Common myeloid progenitor, CD34-positive (primary cell): ENCODE results near the gene BANK1.

ENCODE experiments used
- CTCF ChIA-PET: fragments of 350-600 bp; sonication (Branson Sonifier 250); formaldehyde crosslinking; loops from one replicate; lab custom pipeline; 2021; ENCODE audit warnings: antibody characterized with exemption; lab: Charles Lee
- POLR2A ChIA-PET: fragments of 350-600 bp; sonication (Branson Sonifier 250); formaldehyde crosslinking; loops from one replicate; lab custom pipeline; 2021; ENCODE audit warnings: antibody characterized with exemption; lab: Charles Lee
- DNase-seq, 3 donors: peaks; one replicate each; pipeline versions ENCODE4 v3.0.0 to v3.0.0-alpha.2; 2013
- H3K27ac ChIP-seq, 2 experiments: 1 replicate in 1 of 2; 2 replicates in 1 of 2; pipeline ENCODE4 v1.7.0; 2013; ENCODE audit warnings: inconsistent platforms in 2 of 2, low read length in 2 of 2, mild to moderate bottlenecking in 2 of 2, low read depth in 1 of 2, moderate library complexity in 1 of 2; ENCODE audit not compliant: severe bottlenecking in 2 of 2, insufficient read depth in 1 of 2, poor library complexity in 1 of 2
- H3K27me3 ChIP-seq, 5 experiments: replicated peaks in 2 of 5; 1 replicate in 3 of 5; 2 replicates in 2 of 5; pipeline versions ENCODE4 v1.6.1 to v1.7.0; 2013; ENCODE audit warnings: low read length in 4 of 5, mild to moderate bottlenecking in 2 of 5, moderate library complexity in 2 of 5, inconsistent platforms in 1 of 5; ENCODE audit not compliant: insufficient read depth in 5 of 5, control insufficient read depth in 4 of 5
- H3K36me3 ChIP-seq, 4 experiments: 1 replicate in 2 of 4; 2 replicates in 2 of 4; pipeline versions ENCODE4 v1.6.1 to v1.7.0; 2013; ENCODE audit warnings: low read length in 3 of 4, control low read depth in 1 of 4, mild to moderate bottlenecking in 1 of 4; ENCODE audit not compliant: control insufficient read depth in 4 of 4, insufficient read depth in 4 of 4
- H3K4me1 ChIP-seq, 4 experiments: 1 replicate in 3 of 4; 2 replicates in 1 of 4; pipeline versions ENCODE4 v1.6.1 to v1.7.1; 2013; ENCODE audit warnings: low read length in 3 of 4, mild to moderate bottlenecking in 3 of 4, control low read depth in 1 of 4, inconsistent platforms in 1 of 4, moderate library complexity in 1 of 4; ENCODE audit not compliant: control insufficient read depth in 4 of 4, insufficient read depth in 4 of 4; ENCODE audit errors: control extremely low read depth in 1 of 4
- H3K4me3 ChIP-seq, 7 experiments: 1 replicate in 4 of 7; 2 replicates in 3 of 7; pipeline versions ENCODE4 v1.5.1 to v1.7.0; 2013; ENCODE audit warnings: mild to moderate bottlenecking in 7 of 7, low read length in 6 of 7, moderate library complexity in 6 of 7, inconsistent platforms in 2 of 7, low read depth in 2 of 7, control low read depth in 1 of 7; ENCODE audit not compliant: insufficient read depth in 4 of 7, control insufficient read depth in 1 of 7; ENCODE audit errors: extremely low read depth in 1 of 7
- H3K9me3 ChIP-seq, 5 experiments: 1 replicate in 4 of 5; 2 replicates in 1 of 5; pipeline versions ENCODE4 v1.6.1 to v1.7.1; 2013; ENCODE audit warnings: low read length in 4 of 5, mild to moderate bottlenecking in 2 of 5, inconsistent platforms in 1 of 5, low read depth in 1 of 5, moderate library complexity in 1 of 5; ENCODE audit not compliant: control insufficient read depth in 4 of 5, insufficient read depth in 2 of 5; ENCODE audit errors: control extremely low read depth in 1 of 5
- WGBS: methylation state at CpG from one replicate; pipeline ENCODE4 v1.1.5; 2013; ENCODE audit not compliant: insufficient coverage; 5-methylcytosine and 5-hydroxymethylcytosine counted together

BANK1 gene

GRCh38 chr4:101933855-101934254 lies 143.3 kb downstream of the BANK1 start:
- WGBS: 100% methylated on average over 2 of the region's 3 CpGs
- no peaks in the 10 kb centered on the region for H3K27me3 ChIP-seq
- ChIA-PET POLR2A (interaction anchor here (0.6 kb wide), 1 partner anchor 227 kb away, joined by 4 read pairs; no protein-coding TSS in a partner anchor), CTCF (no interaction called here)
- no peak for DNase-seq
- no peaks in the 10 kb centered on the region for H3K4me1 ChIP-seq
- no peaks in the 10 kb centered on the region for H3K9me3 ChIP-seq
- no peaks in the 10 kb centered on the region for H3K36me3 ChIP-seq
- no peak overlapping the region for H3K4me3 ChIP-seq
- H3K27ac ChIP-seq: no peak overlapping the region

DNA sequence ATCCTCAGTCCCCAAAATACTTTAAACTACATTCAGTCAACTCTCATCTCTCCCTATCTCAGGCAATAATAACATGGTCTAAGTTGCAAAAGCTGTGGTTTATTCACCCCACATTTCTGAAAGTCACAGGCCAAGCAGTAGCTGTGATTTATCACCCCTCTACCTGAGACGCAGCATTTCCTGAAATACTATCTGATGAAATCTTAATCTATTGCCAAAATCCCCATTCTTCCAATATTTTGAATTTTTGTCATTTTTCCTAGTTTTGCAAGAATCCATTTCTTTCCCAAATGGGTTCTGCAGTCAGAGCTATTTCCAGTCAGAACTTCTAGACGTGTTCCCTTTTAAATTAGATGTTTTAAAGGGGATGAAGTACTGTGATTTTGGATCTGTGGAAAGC lies 148.3 kb downstream of the BANK1 start:
- 100% methylated on average over 1 of the region's 2 CpGs for WGBS
- no peaks in the 10 kb centered on the region for H3K27me3 ChIP-seq
- H3K36me3 ChIP-seq: no peaks in the 10 kb centered on the region
- DNase-seq: no peak
- H3K27ac ChIP-seq: no peak overlapping the region
- no peaks in the 10 kb centered on the region for H3K9me3 ChIP-seq
- CTCF ChIA-PET: no interaction called here
- H3K4me1 ChIP-seq: no peaks in the 10 kb centered on the region
- POLR2A ChIA-PET: interaction anchor here (0.5 kb wide), 1 partner anchor 17 kb away, joined by 3 read pairs; no protein-coding TSS in a partner anchor
- no peak overlapping the region for H3K4me3 ChIP-seq

DNA sequence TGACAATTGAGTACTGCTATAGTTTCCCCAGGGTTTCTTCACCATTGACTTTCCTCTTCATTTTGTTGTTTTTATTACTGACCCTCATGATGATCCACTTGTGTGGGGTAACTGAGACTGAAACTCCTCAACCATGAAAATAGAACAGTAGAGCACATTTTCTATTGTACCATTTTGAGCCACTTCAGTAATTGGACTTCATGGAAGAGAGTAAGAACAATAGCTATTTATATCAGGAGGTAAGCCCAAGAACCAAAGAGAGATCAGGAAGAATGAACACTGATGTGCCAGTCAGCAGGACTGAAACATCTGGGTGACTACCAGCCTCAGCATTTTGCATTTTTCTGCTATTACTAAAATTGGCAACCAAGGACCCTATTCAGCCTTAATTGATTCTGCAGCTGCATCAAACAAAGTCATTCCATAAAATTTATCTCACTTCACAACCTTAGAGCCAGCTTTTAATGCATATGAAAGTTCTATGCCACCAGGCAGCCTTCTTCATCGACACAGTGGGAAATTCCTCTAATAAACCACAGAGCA lies 151.4 kb downstream of the BANK1 start:
- H3K27me3 ChIP-seq: no peaks in the 10 kb centered on the region
- WGBS: no CpG with 5 or more reads among the region's 1 CpG
- no peak overlapping the region for H3K27ac ChIP-seq
- no peaks in the 10 kb centered on the region for H3K4me1 ChIP-seq
- no peak overlapping the region for H3K4me3 ChIP-seq
- H3K9me3 ChIP-seq: no peaks in the 10 kb centered on the region
- CTCF ChIA-PET: no interaction called here
- no peak for DNase-seq
- H3K36me3 ChIP-seq: no peaks in the 10 kb centered on the region
- POLR2A ChIA-PET: no interaction called here

DNA sequence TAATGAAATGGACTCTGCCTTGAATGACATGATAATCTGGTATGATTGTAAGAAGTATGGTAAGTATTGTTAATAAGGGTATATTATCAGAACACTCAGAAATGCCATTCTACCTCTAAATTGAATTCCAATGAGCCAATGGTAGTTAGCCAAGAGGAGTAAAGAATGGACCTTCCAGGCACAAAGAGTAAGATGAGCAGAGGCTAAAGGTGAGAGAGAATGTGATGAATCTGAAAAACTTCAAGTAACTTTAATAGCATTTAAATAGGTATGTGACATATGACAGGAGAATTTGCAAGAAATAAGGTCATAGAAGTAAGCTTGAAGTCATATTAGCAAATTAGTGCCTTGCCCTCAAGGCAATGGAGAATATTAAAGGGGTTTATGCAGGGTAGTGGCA lies 152.4 kb downstream of the BANK1 start:
- Histone ChIP-seq H3K9me3 (no peaks in the 10 kb centered on the region), H3K4me3 (no peak overlapping the region), H3K27ac (no peak overlapping the region), H3K4me1 (no peaks in the 10 kb centered on the region), H3K36me3 (no peaks in the 10 kb centered on the region), H3K27me3 (no peaks in the 10 kb centered on the region)
- no peak for DNase-seq
- CTCF ChIA-PET: no interaction called here
- POLR2A ChIA-PET: no interaction called here

DNA sequence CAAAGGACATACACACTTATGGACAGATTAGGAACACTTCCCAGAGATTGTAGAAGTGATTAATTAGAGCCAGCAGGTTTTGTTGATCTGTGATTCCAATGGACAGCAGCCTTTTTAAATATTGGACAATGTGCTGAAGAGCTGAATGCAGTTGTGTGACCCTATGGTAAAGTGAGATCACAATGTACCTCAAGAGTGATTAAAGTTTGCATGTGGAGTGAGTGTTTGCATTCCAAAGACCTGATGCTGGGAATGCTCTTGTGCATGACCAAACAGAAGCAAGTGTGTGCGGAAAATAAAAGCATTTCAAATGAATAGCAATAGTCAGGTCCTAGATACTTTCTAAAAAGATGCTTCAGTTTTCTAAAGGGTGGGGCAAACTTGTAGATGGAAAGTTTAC lies 154.1 kb downstream of the BANK1 start:
- Histone ChIP-seq H3K4me3 (no peak overlapping the region), H3K27me3 (no peaks in the 10 kb centered on the region), H3K9me3 (no peaks in the 10 kb centered on the region), H3K36me3 (no peaks in the 10 kb centered on the region), H3K27ac (no peak overlapping the region), H3K4me1 (no peaks in the 10 kb centered on the region)
- 100% methylated on average over 1 of the region's 1 CpG for WGBS
- no peak for DNase-seq
- POLR2A ChIA-PET: interaction anchor here (0.5 kb wide), 1 partner anchor 10 kb away, joined by 4 read pairs; no protein-coding TSS in a partner anchor
- CTCF ChIA-PET: no interaction called here

GRCh38 chr4:101948055-101948454 lies 157.5 kb downstream of the BANK1 start:
- Histone ChIP-seq H3K27ac (no peak overlapping the region), H3K4me3 (no peak overlapping the region), H3K4me1 (no peaks in the 10 kb centered on the region), H3K9me3 (no peaks in the 10 kb centered on the region), H3K27me3 (no peaks in the 10 kb centered on the region), H3K36me3 (no peaks in the 10 kb centered on the region)
- ChIA-PET CTCF (no interaction called here), POLR2A (no interaction called here)
- DNase-seq: no peak

GRCh38 chr4:101948951-101949350 lies 158.4 kb downstream of the BANK1 start:
- H3K4me1 ChIP-seq: no peaks in the 10 kb centered on the region
- no peak for DNase-seq
- no peak overlapping the region for H3K27ac ChIP-seq
- H3K27me3 ChIP-seq: no peaks in the 10 kb centered on the region
- 100% methylated on average over 2 of the region's 2 CpGs for WGBS
- no peak overlapping the region for H3K4me3 ChIP-seq
- CTCF ChIA-PET: no interaction called here
- no peaks in the 10 kb centered on the region for H3K36me3 ChIP-seq
- POLR2A ChIA-PET: no interaction called here
- H3K9me3 ChIP-seq: no peaks in the 10 kb centered on the region
